Kidney (tissue), 14 donors: ENCODE measurements around the gene ZNRF3. TPM values are rescaled to one million over a fixed set of nuclear protein-coding genes. Genes with fewer than 3 reads are reported as not detected.

ENCODE experiments used
- DNase-seq, 5 donors: peaks; one replicate each; pipeline ENCODE4 v3.0.0-alpha.2; 2013 to 2020
- FAIRE-seq: peaks from 2 replicates; lab custom pipeline; 2012; peaks lifted over from hg19 to GRCh38; lab: Jason Lieb, UNC
- H3K27ac ChIP-seq, 2 donors: one replicate each; pipeline ENCODE4 v1.7.0; 2013; ENCODE audit warnings: low read depth in 2 of 2, low read length in 2 of 2, inconsistent platforms in 1 of 2
- H3K27me3 ChIP-seq: one replicate; pipeline ENCODE4 v1.7.1; 2013; ENCODE audit warnings: low read length, inconsistent platforms; ENCODE audit not compliant: control insufficient read depth, insufficient read depth
- H3K36me3 ChIP-seq, 3 donors: one replicate each; pipeline versions ENCODE4 v1.7.0 to v1.7.1; 2013; ENCODE audit warnings: low read length in 3 of 3, control low read depth in 1 of 3, inconsistent platforms in 1 of 3; ENCODE audit not compliant: insufficient read depth in 3 of 3, control insufficient read depth in 2 of 3
- H3K4me1 ChIP-seq, 3 donors: one replicate each; pipeline versions ENCODE4 v1.7.0 to v1.7.1; 2013; ENCODE audit warnings: low read length in 3 of 3, inconsistent platforms in 1 of 3, low read depth in 1 of 3; ENCODE audit not compliant: control insufficient read depth in 2 of 3, insufficient read depth in 2 of 3
- H3K4me3 ChIP-seq, 3 donors: one replicate each; pipeline versions ENCODE4 v1.7.0 to v1.8.1; 2013; ENCODE audit warnings: low read length in 3 of 3, control low read depth in 1 of 3, inconsistent platforms in 1 of 3
- H3K9ac ChIP-seq, 3 donors: one replicate each; pipeline versions ENCODE4 v1.7.0 to v1.7.1; 2013; ENCODE audit warnings: low read length in 3 of 3, control low read depth in 1 of 3, inconsistent platforms in 1 of 3
- H3K9me3 ChIP-seq, 3 donors: one replicate each; pipeline versions ENCODE4 v1.7.0 to v1.7.1; 2013; ENCODE audit warnings: low read length in 3 of 3, control low read depth in 1 of 3, inconsistent platforms in 1 of 3; ENCODE audit not compliant: control insufficient read depth in 2 of 3, insufficient read depth in 1 of 3
- intact Hi-C: fragments of 100-400 bp; cut with DNase I; formaldehyde crosslinking; loops from one replicate; pipeline ENCODE4 v1.11.1; 2022
- polyA plus RNA-seq: library from polyadenylated mRNA; stranded (reverse); fragments of 350-450 nt; fragmentation: Illumina TruSeq; extraction: RNeasy Lipid Tissue Mini Kit (QIAGEN cat#74804); gene quantifications from one replicate; pipeline ENCODE4 v1.2.3, GENCODE V29; 2014; ENCODE audit warnings: low read depth, low replicate concordance; ENCODE audit not compliant: insufficient read depth
- total RNA-seq: library from RNA; stranded (reverse); fragmentation: NEBNext Ultra II Directional; extraction: Animal tissue kit (Norgen Biotek cat#: 25700); gene quantifications from one replicate; pipeline ENCODE4 v1.2.1, GENCODE V29; 2021
- TF ChIP-seq, protein P1 (sequence below): IDR thresholded peaks from 3 replicates; pipeline ENCODE4 v1.5.1; 2012; ENCODE audit warnings: mild to moderate bottlenecking, moderate library complexity, borderline replicate concordance; ENCODE audit not compliant: insufficient read depth; ENCODE audit errors: extremely low read depth
- donor health status: control.
- donor health status: control.
- donor health status: control.
- donor health status: control.
- donor health status: control.
- donor health status: DM: yes; HTN: yes; CAD: no.
- donor health status: Normal renal cell carcinoma (clear cell type).

Gene ZNRF3
- total and polyA plus RNA-seq, 2 donors from 2014 or later = 6.8 to 24.4 TPM

DNA sequence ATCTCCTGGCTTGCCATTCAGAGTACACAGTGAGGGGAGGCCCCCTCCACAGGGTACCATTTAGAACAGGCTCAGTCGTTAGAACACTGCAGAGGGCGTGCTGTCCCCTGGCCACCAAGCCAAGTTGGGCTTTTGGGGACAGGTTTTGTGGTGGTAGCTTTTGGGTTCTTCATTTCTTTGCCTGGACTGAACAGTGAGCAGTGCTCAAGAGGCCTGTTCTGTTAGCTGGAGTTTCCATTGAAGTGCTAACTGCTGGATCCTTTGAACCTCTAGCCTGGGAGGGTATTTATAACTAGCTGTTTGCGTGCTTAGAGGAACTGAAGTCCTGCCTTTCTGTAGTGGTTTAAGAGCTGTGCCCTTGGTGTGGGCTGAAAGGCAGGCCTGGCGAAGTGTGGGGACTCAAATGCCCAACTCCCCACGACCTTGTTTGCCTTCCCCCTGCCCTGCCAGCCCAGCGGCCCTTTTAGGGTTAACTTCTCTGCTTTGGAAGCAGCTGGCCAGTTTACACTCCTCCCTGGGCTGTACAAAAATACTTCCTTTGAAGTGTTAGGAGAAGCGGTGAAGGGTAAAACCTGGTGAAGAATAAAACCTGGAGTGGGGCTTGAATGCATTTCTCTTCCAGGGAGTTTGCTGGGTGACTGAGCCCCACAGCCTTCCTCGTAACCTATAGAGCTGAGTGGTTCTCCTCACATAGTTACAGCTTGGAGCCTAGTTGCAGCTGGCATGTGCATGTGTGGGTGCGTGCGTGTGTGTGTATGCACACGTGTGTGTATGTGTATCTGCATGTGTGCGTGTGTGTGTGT is 34.6 kb downstream of the ZNRF3 start:
- DNase-seq (peak in 4 of 5 donors; percentile 84 to 97 (median 92)), FAIRE-seq (no peak)
- H3K36me3 ChIP-seq = no peaks in the 10 kb centered on the region
- H3K4me3 ChIP-seq = peak overlapping the region in 1 of 3 donors; percentile 22
- peak overlapping the region; percentile 48 to 71 for H3K27ac ChIP-seq
- peaks cover 17 to 47% (median 36%) of the 10 kb centered on the region in 3 donors for H3K4me1 ChIP-seq
- intact Hi-C loops = no loop called here
- peak overlapping the region in 1 of 3 donors; percentile 38 for H3K9ac ChIP-seq
- no peaks in the 10 kb centered on the region for H3K9me3 ChIP-seq
- no peaks in the 10 kb centered on the region for H3K27me3 ChIP-seq
- TF ChIP-seq, protein P1, sequence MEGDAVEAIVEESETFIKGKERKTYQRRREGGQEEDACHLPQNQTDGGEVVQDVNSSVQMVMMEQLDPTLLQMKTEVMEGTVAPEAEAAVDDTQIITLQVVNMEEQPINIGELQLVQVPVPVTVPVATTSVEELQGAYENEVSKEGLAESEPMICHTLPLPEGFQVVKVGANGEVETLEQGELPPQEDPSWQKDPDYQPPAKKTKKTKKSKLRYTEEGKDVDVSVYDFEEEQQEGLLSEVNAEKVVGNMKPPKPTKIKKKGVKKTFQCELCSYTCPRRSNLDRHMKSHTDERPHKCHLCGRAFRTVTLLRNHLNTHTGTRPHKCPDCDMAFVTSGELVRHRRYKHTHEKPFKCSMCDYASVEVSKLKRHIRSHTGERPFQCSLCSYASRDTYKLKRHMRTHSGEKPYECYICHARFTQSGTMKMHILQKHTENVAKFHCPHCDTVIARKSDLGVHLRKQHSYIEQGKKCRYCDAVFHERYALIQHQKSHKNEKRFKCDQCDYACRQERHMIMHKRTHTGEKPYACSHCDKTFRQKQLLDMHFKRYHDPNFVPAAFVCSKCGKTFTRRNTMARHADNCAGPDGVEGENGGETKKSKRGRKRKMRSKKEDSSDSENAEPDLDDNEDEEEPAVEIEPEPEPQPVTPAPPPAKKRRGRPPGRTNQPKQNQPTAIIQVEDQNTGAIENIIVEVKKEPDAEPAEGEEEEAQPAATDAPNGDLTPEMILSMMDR = no peak

- Histone ChIP-seq H3K4me3 (peak overlapping the region in 1 of 3 donors; percentile 22), H3K4me1 (peaks cover 17 to 47% (median 34%) of the 10 kb centered on the region in 3 donors), H3K27ac (peak overlapping the region; percentile 48 to 84), H3K27me3 (no peaks in the 10 kb centered on the region), H3K9ac (peak overlapping the region in 1 of 3 donors; percentile 38), H3K9me3 (no peaks in the 10 kb centered on the region), H3K36me3 (no peaks in the 10 kb centered on the region)
- intact Hi-C loops = no loop called here
- TF ChIP-seq, protein P1 = no peak
- peak in 2 of 5 donors; percentile 59 to 62 for DNase-seq
- no peak for FAIRE-seq
Observed at GRCh38 chr22:28918550-28919271, 35.3 kb downstream of the ZNRF3 start.

GRCh38 chr22:28920757-28921584 is 37.6 kb downstream of the ZNRF3 start:
- no peaks in the 10 kb centered on the region for H3K27me3 ChIP-seq
- FAIRE-seq (no peak), DNase-seq (no peak)
- no peak overlapping the region for H3K4me3 ChIP-seq
- peaks cover 19 to 38% (median 34%) of the 10 kb centered on the region in 3 donors for H3K4me1 ChIP-seq
- no peaks in the 10 kb centered on the region for H3K36me3 ChIP-seq
- H3K27ac ChIP-seq = peak overlapping the region in 1 of 2 donors; percentile 48
- intact Hi-C loops = no loop called here
- TF ChIP-seq, protein P1 = no peak
- H3K9ac ChIP-seq = no peak overlapping the region
- H3K9me3 ChIP-seq = no peaks in the 10 kb centered on the region
